HepG2 (cell line): ENCODE results near the gene RGS19. TPM values are rescaled to one million over a fixed set of nuclear protein-coding genes. Genes with fewer than 3 reads are reported as not detected.

Experiments used
- FOXK1 ChIP-seq: sonication (generic); formaldehyde crosslinking; IDR thresholded peaks from 2 replicates; pipeline ENCODE4 v1.4.0; 2020; ENCODE audit warnings: low read depth, missing genetic modification reagents, borderline replicate concordance
- FOXK2 ChIP-seq: fragments of 450-650 bp; IDR thresholded peaks from 2 replicates; pipeline ENCODE4 v1.6.1; 2016
- HNF1A ChIP-seq, 2 experiments: sonication (generic) in 1 of 2; formaldehyde crosslinking in 1 of 2; IDR thresholded peaks; 2 replicates each; pipeline versions ENCODE4 v1.4.0 to v1.6.1; 2016 to 2020; ENCODE audit warnings: borderline replicate concordance in 1 of 2, low read depth in 1 of 2, mild to moderate bottlenecking in 1 of 2, missing genetic modification reagents in 1 of 2
- LCORL ChIP-seq, 2 experiments: fragments of 450-650 bp in 1 of 2; sonication (generic) in 1 of 2; formaldehyde crosslinking in 1 of 2; IDR thresholded peaks; 2 replicates each; pipeline versions ENCODE4 v1.5.0 to v1.6.1; 2017 to 2020; ENCODE audit warnings: antibody characterized with exemption in 1 of 2, missing genetic modification reagents in 1 of 2
- NFIC ChIP-seq: IDR thresholded peaks from 2 replicates; pipeline ENCODE4 v1.6.1; 2012; ENCODE audit warnings: mild to moderate bottlenecking, low read length, inconsistent platforms
- POLR2A ChIP-seq, 2 experiments: IDR thresholded peaks; 2 replicates each; pipeline ENCODE4 v1.6.1; 2011; ENCODE audit warnings: low read depth in 2 of 2, low read length in 2 of 2, mild to moderate bottlenecking in 1 of 2, moderate library complexity in 1 of 2; ENCODE audit not compliant: insufficient read depth in 1 of 2
- PPARG ChIP-seq: conservative IDR thresholded peaks from 2 replicates; pipeline ENCODE4 v1.6.1; 2016; ENCODE audit warnings: missing biosample characterization, missing genetic modification reagents
- RFXAP ChIP-seq: sonication (generic); formaldehyde crosslinking; IDR thresholded peaks from 2 replicates; pipeline ENCODE4 v1.4.0; 2020; ENCODE audit warnings: missing genetic modification reagents, borderline replicate concordance
- SAFB2 ChIP-seq: sonication (generic); formaldehyde crosslinking; IDR thresholded peaks from 2 replicates; pipeline ENCODE4 v1.5.1; 2020; ENCODE audit warnings: missing genetic modification reagents, low read depth, mild to moderate bottlenecking, borderline replicate concordance
- SIX1 ChIP-seq: sonication (generic); formaldehyde crosslinking; IDR thresholded peaks from 2 replicates; pipeline ENCODE4 v1.4.0; 2020; ENCODE audit warnings: missing genetic modification reagents, borderline replicate concordance
- SRSF4 ChIP-seq: fragments of 200-400 bp; formaldehyde crosslinking; IDR thresholded peaks from one replicate; pipeline ENCODE4 v1.6.1; 2018; ENCODE audit warnings: mild to moderate bottlenecking, low read depth, low read length, moderate library complexity; ENCODE audit not compliant: poor library complexity, severe bottlenecking
- TIGD3 ChIP-seq: sonication (generic); formaldehyde crosslinking; IDR thresholded peaks from 2 replicates; pipeline ENCODE4 v1.5.1; 2020; ENCODE audit warnings: mild to moderate bottlenecking, missing genetic modification reagents, borderline replicate concordance
- ZIK1 ChIP-seq: sonication (generic); formaldehyde crosslinking; IDR thresholded peaks from 2 replicates; pipeline ENCODE4 v1.5.0; 2020; ENCODE audit warnings: mild to moderate bottlenecking, low read depth, missing genetic modification reagents, borderline replicate concordance
- ZNF234 ChIP-seq: sonication (generic); formaldehyde crosslinking; conservative IDR thresholded peaks from 2 replicates; pipeline ENCODE4 v1.5.1; 2020; ENCODE audit warnings: mild to moderate bottlenecking, missing genetic modification reagents
- ZNF282 ChIP-seq: fragments of 450-650 bp; IDR thresholded peaks from 2 replicates; pipeline ENCODE4 v1.6.1; 2018; ENCODE audit not compliant: partially characterized antibody
- ZNF30 ChIP-seq: sonication (generic); formaldehyde crosslinking; IDR thresholded peaks from 2 replicates; pipeline ENCODE4 v1.5.0; 2020; ENCODE audit warnings: mild to moderate bottlenecking, missing genetic modification reagents
- ZNF672 ChIP-seq: sonication (generic); formaldehyde crosslinking; IDR thresholded peaks from 2 replicates; pipeline ENCODE4 v1.8.1; 2022; ENCODE audit warnings: missing genetic modification reagents
- polyA plus RNA-seq, 8 experiments: library from polyadenylated mRNA; depleted of rRNA in 3 of 8; stranded (reverse) in 7 of 8; unstranded in 1 of 8; fragments of >200 nt; fragmentation: Illumina TruSeq in 4 of 8; extraction: Trizol in 4 of 8; gene quantifications; 2 replicates each; pipeline versions ENCODE4 v1.2.1 to v1.2.3, GENCODE V29; 2011 to 2016; ENCODE audit warnings: low read depth in 4 of 8, missing spikeins in 1 of 8, mixed read lengths in 1 of 8; ENCODE audit not compliant: insufficient read depth in 1 of 8
- total RNA-seq, 5 experiments: library from RNA; depleted of rRNA; stranded (reverse); fragments of >200 nt; fragmentation: Illumina TruSeq; extraction: Trizol; gene quantifications; 2 replicates each; pipeline ENCODE4 v1.2.3, GENCODE V29; 2016; ENCODE audit warnings: low read depth in 1 of 5
- TF ChIP-seq, protein P1 (sequence below): sonication (generic); formaldehyde crosslinking; IDR thresholded peaks from 2 replicates; pipeline ENCODE4 v1.4.0; 2020; ENCODE audit warnings: mild to moderate bottlenecking, missing genetic modification reagents
- TF ChIP-seq, protein P2 (sequence below): sonication (generic); formaldehyde crosslinking; IDR thresholded peaks from 2 replicates; pipeline ENCODE4 v1.4.0; 2020; ENCODE audit warnings: missing genetic modification reagents
- TF ChIP-seq, protein P3 (sequence below): sonication (generic); formaldehyde crosslinking; IDR thresholded peaks from 2 replicates; pipeline ENCODE4 v1.5.0; 2020; ENCODE audit warnings: missing genetic modification reagents

Gene RGS19
- total and polyA plus RNA-seq, 2 of the 13 experiments (the other 11 are each of a cell fraction or from before 2014, with no cell fraction given): 10.7 to 11.9 TPM

DNA sequence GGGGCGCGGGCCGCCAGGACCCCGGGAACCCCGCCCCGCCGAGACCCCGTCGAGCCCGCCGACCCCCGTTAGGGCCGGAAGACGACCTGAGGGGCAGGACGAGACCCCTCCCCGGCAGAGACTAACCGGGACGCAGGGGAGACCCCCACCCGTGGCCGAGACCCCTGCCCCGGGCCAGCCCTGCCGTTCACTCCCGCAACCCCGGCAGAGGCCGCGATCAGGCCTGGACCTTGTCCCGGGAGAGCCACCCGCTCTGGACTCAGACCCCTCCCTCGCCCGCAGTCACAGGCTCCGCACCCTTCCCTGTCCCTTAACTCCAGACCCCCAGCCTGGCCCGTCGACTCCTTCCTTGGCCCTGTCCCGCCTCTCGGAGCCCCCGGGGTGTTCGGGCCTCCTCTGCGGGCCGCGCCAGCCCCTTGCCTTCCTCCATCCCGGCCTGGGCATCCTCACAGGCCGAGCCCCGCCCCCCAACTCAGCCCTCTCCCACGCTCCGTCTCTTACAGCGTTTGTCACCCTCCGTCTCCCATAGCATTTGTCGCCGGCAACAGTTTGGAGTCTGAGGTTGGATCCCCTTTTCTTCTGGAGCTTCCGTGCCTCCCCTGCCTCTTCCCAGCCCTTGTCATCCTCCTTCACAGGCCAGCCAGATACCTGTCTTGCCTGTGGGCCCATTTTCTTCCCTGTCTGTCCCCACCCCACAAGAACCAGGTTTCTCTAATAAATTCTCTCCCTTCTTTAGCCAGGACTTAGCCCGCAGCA is 15.8 kb downstream of the RGS19 start (continued):
- TF ChIP-seq TIGD3 (CRISPR knock-in tag): no peak; the same call in 1 of the 2 replicates
- TF ChIP-seq ZNF672 (CRISPR knock-in tag): no peak
- peak; percentile 16 for TF ChIP-seq ZNF234 (CRISPR knock-in tag)
- no peak for TF ChIP-seq ZNF282
- TF ChIP-seq FOXK2: no peak
- TF ChIP-seq, protein P1, sequence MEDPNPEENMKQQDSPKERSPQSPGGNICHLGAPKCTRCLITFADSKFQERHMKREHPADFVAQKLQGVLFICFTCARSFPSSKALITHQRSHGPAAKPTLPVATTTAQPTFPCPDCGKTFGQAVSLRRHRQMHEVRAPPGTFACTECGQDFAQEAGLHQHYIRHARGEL (CRISPR knock-in tag): 0 out of 2 replicates have a peak, but pooled peaks have one; percentile 21
- TF ChIP-seq SRSF4: no peak
- no peak for TF ChIP-seq SIX1 (CRISPR knock-in tag)
- TF ChIP-seq SAFB2 (CRISPR knock-in tag): no peak; the same call in 1 of the 2 replicates
- TF ChIP-seq ZIK1 (CRISPR knock-in tag): no peak
- TF ChIP-seq PPARG: no peak; the same call in 1 of the 2 replicates
- TF ChIP-seq, protein P2, sequence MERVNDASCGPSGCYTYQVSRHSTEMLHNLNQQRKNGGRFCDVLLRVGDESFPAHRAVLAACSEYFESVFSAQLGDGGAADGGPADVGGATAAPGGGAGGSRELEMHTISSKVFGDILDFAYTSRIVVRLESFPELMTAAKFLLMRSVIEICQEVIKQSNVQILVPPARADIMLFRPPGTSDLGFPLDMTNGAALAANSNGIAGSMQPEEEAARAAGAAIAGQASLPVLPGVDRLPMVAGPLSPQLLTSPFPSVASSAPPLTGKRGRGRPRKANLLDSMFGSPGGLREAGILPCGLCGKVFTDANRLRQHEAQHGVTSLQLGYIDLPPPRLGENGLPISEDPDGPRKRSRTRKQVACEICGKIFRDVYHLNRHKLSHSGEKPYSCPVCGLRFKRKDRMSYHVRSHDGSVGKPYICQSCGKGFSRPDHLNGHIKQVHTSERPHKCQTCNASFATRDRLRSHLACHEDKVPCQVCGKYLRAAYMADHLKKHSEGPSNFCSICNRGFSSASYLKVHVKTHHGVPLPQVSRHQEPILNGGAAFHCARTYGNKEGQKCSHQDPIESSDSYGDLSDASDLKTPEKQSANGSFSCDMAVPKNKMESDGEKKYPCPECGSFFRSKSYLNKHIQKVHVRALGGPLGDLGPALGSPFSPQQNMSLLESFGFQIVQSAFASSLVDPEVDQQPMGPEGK: peak; percentile 43; the same call in 1 of the 2 replicates
- no peak for TF ChIP-seq HNF1A (IDR thresholded peaks at IDR 0.05; ENCODE audit: low read depth)
- TF ChIP-seq HNF1A (CRISPR knock-in tag; IDR thresholded peaks at IDR 0.05; ENCODE audit: borderline replicate concordance): no peak
- 0 out of 2 replicates have a peak, but pooled peaks have one; percentile 39 for TF ChIP-seq ZNF30
- no peak; the same call in 1 of the 2 replicates for TF ChIP-seq RFXAP
- no peak for TF ChIP-seq LCORL (IDR thresholded peaks at IDR 0.05)
- peak; percentile 61; the same call in 1 of the 2 replicates for TF ChIP-seq LCORL (CRISPR knock-in tag; IDR thresholded peaks at IDR 0.05)
- peak in 1 of 2 experiments; percentile 68; a peak in 1 of 4 replicates for TF ChIP-seq POLR2A (IDR thresholded peaks at IDR 0.05; ENCODE audit: insufficient read depth in 1 of 2, low read depth in 2 of 2, low read length in 2 of 2)
- peak; percentile 53 for TF ChIP-seq FOXK1 (CRISPR knock-in tag)
- TF ChIP-seq, protein P3, sequence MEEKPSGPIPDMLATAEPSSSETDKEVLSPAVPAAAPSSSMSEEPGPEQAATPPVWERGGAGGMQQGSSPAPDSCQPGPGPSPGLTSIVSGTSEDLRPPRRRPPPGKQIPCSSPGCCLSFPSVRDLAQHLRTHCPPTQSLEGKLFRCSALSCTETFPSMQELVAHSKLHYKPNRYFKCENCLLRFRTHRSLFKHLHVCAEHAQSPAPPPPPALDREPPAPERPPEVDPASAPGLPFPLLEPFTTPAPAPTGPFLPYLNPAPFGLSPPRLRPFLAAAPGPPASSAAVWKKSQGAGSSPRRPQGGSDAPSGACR (CRISPR knock-in tag): peak; percentile 70; the same call in 1 of the 2 replicates
- no peak for TF ChIP-seq NFIC
